ENCODE results near the gene CHST13. TPM values are rescaled to one million over a fixed set of nuclear protein-coding genes. Genes with fewer than 3 reads are reported as not detected.

Gene CHST13, protein sequence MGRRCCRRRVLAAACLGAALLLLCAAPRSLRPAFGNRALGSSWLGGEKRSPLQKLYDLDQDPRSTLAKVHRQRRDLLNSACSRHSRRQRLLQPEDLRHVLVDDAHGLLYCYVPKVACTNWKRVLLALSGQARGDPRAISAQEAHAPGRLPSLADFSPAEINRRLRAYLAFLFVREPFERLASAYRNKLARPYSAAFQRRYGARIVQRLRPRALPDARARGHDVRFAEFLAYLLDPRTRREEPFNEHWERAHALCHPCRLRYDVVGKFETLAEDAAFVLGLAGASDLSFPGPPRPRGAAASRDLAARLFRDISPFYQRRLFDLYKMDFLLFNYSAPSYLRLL
- 0.38 TPM for total RNA-seq

GRCh38 chr3:126523745-126524428 is at the start of gene CHST13:
TSS of gene CHST13 (plus strand) at chr3:126524155. CDS start at chr3:126524333, 178 bp downstream.

DNA sequence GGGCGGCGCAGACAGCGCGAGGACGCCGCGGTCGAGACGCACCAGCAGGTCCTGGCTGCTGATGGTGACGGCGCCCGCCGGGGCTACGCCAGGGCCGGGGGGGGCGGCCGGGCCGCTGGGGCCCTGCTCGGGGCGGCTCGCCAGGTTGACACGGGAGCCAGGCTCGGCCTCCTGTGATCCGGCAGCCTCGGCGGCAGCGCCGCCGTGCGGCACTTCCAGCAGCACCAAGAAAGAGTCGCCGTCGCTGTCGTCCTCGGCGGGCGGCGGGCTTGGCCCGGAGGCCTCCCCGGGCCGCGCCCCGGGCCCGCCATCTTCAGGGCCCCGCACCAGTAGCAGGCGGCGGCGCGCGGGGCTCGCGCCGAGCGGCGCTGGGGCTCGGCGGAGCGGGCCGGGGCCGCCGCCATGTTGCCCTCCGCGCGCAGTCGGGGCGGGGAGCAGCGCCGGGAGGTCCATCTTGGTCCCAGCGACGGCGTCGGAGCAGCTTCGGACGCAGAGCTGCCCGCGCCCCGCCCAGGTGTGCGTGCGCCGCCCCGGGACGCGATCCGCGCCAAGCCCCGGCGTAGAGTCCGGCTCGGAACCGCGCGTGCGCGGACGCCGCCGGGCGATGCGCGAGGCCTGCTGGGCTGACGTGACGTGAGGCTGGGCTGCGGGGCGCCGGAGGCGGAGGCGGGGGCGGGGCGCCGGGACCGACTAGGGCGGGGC is 48.4 kb upstream of the CHST13 start, which contains the start of gene ZXDC:
ZXDC (minus strand) TSS at position 479 of the 702 bp plus-strand sequence; CDS start at position 453, 26 bp downstream.

DNA sequence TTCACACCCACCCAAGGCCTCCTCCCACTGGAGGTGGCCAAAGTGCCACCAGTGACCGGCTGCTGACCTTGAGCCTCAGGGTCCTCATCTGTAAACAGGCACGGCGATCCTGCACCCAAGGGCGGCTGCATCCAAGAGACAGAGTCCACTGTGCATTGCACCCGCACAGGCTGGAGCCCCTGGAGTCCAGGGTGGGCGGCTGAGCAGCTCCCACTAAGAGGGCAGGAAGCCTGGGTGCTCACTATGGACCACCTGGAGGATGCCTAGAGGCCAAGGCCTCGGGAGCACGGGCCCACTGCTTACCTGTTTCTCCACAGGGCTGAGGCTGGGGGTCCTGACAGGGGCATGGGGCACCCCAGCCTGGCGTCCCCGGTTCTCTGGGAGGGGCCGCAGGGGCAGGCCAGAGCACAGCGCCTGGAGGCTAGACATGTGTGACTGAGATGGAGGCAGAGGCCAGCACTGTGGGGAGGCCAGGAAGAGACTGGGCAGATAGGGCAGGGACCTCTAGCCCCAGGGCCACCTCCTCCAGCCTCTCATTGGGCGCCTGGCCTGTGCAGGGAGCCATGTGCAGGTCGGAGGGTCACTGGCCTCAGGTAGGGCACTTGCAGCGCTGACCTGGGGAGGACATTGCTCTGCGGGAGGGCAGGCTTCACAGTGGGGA is 6.5 kb upstream of the CHST13 start, which contains the start of gene UROC1:
UROC1 (minus strand) TSS at position 483 of the 661 bp plus-strand sequence; CDS start at position 429, 54 bp downstream.

GRCh38 chr3:126558336-126559071 is 34.5 kb downstream of the CHST13 start, which contains the start of gene C3orf22:
TSS of gene C3orf22 (minus strand) at chr3:126558932. CDS start at chr3:126553390, 5,542 bp downstream.

Other genes starting within 250 kb of the CHST13 start
- 7.7 TPM for gene KLF15, start 166.7 kb upstream of the CHST13 start, total RNA-seq
- not detected for gene CFAP100, start 129.2 kb upstream of the CHST13 start, total RNA-seq
- 48.3 TPM for gene ZXDC, start 48.3 kb upstream of the CHST13 start, total RNA-seq
- gene UROC1, start 6.4 kb upstream of the CHST13 start, total RNA-seq, result 0.11 TPM
- gene C3orf22, start 34.8 kb downstream of the CHST13 start, total RNA-seq, result not detected
- gene TXNRD3, start 131.0 kb downstream of the CHST13 start, total RNA-seq, result 15.3 TPM
- 29.2 TPM for gene CHCHD6, start 180.1 kb downstream of the CHST13 start, total RNA-seq

All from camera-type eye (tissue), 1 donor.